GM12864 (cell line): Measurements from ENCODE around the gene EIF3A.

ENCODE experiments used
- DNase-seq: peaks from one replicate; pipeline ENCODE4 v3.0.0-alpha.2; 2011; ENCODE audit warnings: low read depth
- H3K4me3 ChIP-seq: 2 replicates; pipeline ENCODE4 v1.5.1; 2011; ENCODE audit warnings: mild to moderate bottlenecking, low read depth, low read length, control low read depth
- TF ChIP-seq, protein P1 (sequence below): IDR thresholded peaks from 2 replicates; pipeline ENCODE4 v1.5.1; 2011; ENCODE audit warnings: low read depth, mild to moderate bottlenecking, moderate library complexity, low read length, control low read depth, inconsistent platforms; ENCODE audit errors: missing control alignments

EIF3A gene

GRCh38 chr10:119078422-119079179, 2.0 kb downstream of the EIF3A start:
- no peak for DNase-seq
- TF ChIP-seq, protein P1, sequence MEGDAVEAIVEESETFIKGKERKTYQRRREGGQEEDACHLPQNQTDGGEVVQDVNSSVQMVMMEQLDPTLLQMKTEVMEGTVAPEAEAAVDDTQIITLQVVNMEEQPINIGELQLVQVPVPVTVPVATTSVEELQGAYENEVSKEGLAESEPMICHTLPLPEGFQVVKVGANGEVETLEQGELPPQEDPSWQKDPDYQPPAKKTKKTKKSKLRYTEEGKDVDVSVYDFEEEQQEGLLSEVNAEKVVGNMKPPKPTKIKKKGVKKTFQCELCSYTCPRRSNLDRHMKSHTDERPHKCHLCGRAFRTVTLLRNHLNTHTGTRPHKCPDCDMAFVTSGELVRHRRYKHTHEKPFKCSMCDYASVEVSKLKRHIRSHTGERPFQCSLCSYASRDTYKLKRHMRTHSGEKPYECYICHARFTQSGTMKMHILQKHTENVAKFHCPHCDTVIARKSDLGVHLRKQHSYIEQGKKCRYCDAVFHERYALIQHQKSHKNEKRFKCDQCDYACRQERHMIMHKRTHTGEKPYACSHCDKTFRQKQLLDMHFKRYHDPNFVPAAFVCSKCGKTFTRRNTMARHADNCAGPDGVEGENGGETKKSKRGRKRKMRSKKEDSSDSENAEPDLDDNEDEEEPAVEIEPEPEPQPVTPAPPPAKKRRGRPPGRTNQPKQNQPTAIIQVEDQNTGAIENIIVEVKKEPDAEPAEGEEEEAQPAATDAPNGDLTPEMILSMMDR: no peak
- peak overlapping the region; percentile 94 for H3K4me3 ChIP-seq

DNA sequence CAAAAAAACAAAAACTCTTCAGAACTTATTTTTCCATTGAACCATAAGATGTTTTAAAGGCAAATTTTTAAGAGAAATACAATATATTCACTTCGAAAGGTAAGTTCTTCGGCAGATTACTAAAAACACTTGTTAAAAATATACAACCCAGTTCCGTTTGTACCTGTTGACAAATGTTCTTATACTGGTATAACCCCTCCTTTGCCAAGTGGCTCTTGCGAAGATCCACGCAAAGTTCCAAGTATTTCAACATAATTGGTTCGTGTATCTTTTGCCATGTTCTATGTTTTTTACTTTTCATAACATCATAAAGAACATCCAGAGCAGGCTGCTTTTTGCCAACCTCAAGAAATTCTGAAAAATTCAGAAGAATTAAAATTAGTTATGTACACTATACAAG, 7.0 kb downstream of the EIF3A start:
- TF ChIP-seq, protein P1: no peak
- H3K4me3 ChIP-seq: no peak overlapping the region
- no peak for DNase-seq

DNA sequence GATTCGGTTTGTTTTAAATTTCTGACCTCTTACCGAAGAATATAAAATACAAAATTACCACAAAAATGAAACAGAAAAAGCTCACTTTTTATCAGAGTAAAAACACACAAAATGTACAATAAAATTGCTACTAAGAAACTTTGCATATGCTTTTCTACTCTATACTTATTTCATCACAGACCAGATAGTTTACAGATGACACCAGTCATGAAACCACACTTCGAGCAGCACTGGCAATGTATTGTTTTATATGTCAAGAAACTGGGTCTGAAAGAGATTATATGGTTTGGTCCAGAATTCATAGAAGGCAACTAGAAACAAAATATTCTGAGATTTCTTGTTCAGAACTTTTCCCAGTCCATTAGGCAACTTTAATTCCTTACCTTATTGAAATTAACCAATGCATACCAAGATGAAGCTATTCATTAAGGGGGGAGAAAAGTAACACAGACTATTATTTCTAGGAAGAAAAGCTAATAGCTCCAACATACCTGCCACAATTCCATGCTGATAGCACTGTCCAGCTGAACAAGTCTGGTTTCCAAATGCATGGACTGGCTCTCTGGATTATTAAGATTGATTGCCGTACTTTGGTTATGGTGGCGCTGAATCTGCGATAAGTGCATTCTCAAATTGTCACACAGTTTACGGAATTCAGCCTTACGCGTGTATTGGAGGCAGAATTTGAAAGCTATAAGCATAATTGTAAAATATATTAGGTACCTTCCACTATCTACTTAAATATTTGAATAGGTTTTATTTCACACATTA, 10.0 kb downstream of the EIF3A start:
- H3K4me3 ChIP-seq: no peak overlapping the region
- DNase-seq: no peak
- TF ChIP-seq, protein P1: no peak

- DNase-seq: no peak
- TF ChIP-seq, protein P1: no peak
- H3K4me3 ChIP-seq: no peak overlapping the region
Observed at GRCh38 chr10:119061926-119062325, 18.7 kb downstream of the EIF3A start.

GRCh38 chr10:119061352-119061751, 19.3 kb downstream of the EIF3A start:
- TF ChIP-seq, protein P1: no peak
- DNase-seq: no peak
- no peak overlapping the region for H3K4me3 ChIP-seq

- TF ChIP-seq, protein P1: no peak
- DNase-seq: no peak
- H3K4me3 ChIP-seq: no peak overlapping the region
Observed at GRCh38 chr10:119060107-119060506, 20.5 kb downstream of the EIF3A start.
